IMR-90 (cell line): ENCODE measurements around the gene LFNG. TPM values are rescaled to one million over a fixed set of nuclear protein-coding genes. Genes with fewer than 3 reads are reported as not detected.

Experiments used
- ATAC-seq: fragments of 200-7000 bp; cut with Tn5 transposase; 2 replicates; pipeline ENCODE4 v1.9.1; 2020; ENCODE audit warnings: low read depth, mild to moderate bottlenecking, moderate library complexity
- BruUV-seq: library from RNA; stranded (reverse); fragments of 400-500 nt; replicated peaks from 2 replicates; lab custom pipeline; 2021; lab: Mats Ljungman, UMichigan
- CTCF ChIA-PET: fragments of 300-600 bp; formaldehyde crosslinking; extraction: SDS; loops from one replicate; lab custom pipeline; 2021; ENCODE audit warnings: antibody characterized with exemption; lab: Yijun Ruan, JAX
- POLR2A ChIA-PET: fragments of 300-600 bp; sonication (Branson Sonifier 250); formaldehyde crosslinking; loops from one replicate; lab custom pipeline; 2022; ENCODE audit warnings: antibody characterized with exemption; ENCODE audit not compliant: unreplicated experiment; lab: Charles Lee
- DNase-seq: peaks from one replicate; pipeline ENCODE4 v3.0.0; 2013
- H2AFZ ChIP-seq: replicated peaks from 2 replicates; pipeline ENCODE3; 2013; ENCODE audit warnings: low read length, mild to moderate bottlenecking; ENCODE audit not compliant: poor library complexity
- H2AK5ac ChIP-seq: 2 replicates; pipeline ENCODE4 v1.6.1; 2013; ENCODE audit warnings: low read depth, low read length, inconsistent platforms
- H2AK9ac ChIP-seq: replicated peaks from 2 replicates; pipeline ENCODE3; 2013; ENCODE audit warnings: mild to moderate bottlenecking, low read depth, low read length, moderate library complexity; ENCODE audit not compliant: poor library complexity
- H2BK120ac ChIP-seq: 2 replicates; pipeline ENCODE4 v1.6.1; 2013; ENCODE audit warnings: low read depth, low read length, inconsistent platforms
- H2BK15ac ChIP-seq: 3 replicates; pipeline ENCODE4 v1.6.1; 2013; ENCODE audit warnings: low read depth, low read length, inconsistent platforms
- H2BK20ac ChIP-seq: 2 replicates; pipeline ENCODE4 v1.6.1; 2013; ENCODE audit warnings: low read depth, mild to moderate bottlenecking, inconsistent platforms, low read length, moderate library complexity
- H2BK5ac ChIP-seq: 2 replicates; pipeline ENCODE4 v1.6.1; 2013; ENCODE audit warnings: mild to moderate bottlenecking, low read depth, low read length, inconsistent platforms; ENCODE audit not compliant: poor library complexity, severe bottlenecking
- H3K14ac ChIP-seq: replicated peaks from 2 replicates; pipeline ENCODE4 v1.6.1; 2013; ENCODE audit warnings: low read depth, low read length, inconsistent platforms
- H3K18ac ChIP-seq: 2 replicates; pipeline ENCODE4 v1.6.1; 2013; ENCODE audit warnings: low read depth, low read length, control low read depth
- H3K23ac ChIP-seq: 2 replicates; pipeline ENCODE4 v1.6.1; 2013; ENCODE audit warnings: low read depth, low read length, inconsistent platforms
- H3K27ac ChIP-seq: 2 replicates; pipeline ENCODE4 v1.5.1; 2013; ENCODE audit warnings: mild to moderate bottlenecking, control low read depth, low read length; ENCODE audit not compliant: insufficient read depth
- H3K27me3 ChIP-seq: 2 replicates; pipeline ENCODE4 v1.6.1; 2013; ENCODE audit warnings: low read length; ENCODE audit not compliant: control insufficient read depth, insufficient read depth
- H3K36me3 ChIP-seq: 2 replicates; pipeline ENCODE4 v1.6.1; 2013; ENCODE audit warnings: low read length, mixed read lengths; ENCODE audit not compliant: control insufficient read depth, insufficient read depth
- H3K4ac ChIP-seq: 2 replicates; pipeline ENCODE4 v1.6.1; 2013; ENCODE audit warnings: low read depth, low read length, inconsistent platforms
- H3K4me1 ChIP-seq: 2 replicates; pipeline ENCODE4 v1.6.1; 2013; ENCODE audit warnings: low read length, mixed read lengths; ENCODE audit not compliant: control insufficient read depth, insufficient read depth
- H3K4me2 ChIP-seq: 2 replicates; pipeline ENCODE4 v1.6.1; 2013; ENCODE audit warnings: low read depth, mild to moderate bottlenecking, control low read depth, low read length, moderate library complexity
- H3K4me3 ChIP-seq: 2 replicates; pipeline ENCODE4 v1.5.1; 2013; ENCODE audit warnings: low read depth, mild to moderate bottlenecking, control low read depth, low read length, moderate library complexity; ENCODE audit not compliant: insufficient read depth
- H3K56ac ChIP-seq: 2 replicates; pipeline ENCODE4 v1.6.1; 2013; ENCODE audit warnings: low read length, inconsistent platforms; ENCODE audit not compliant: insufficient read depth; ENCODE audit errors: extremely low read depth
- H3K79me1 ChIP-seq, 2 experiments: 2 replicates each; pipeline ENCODE4 v1.6.1; 2013; ENCODE audit warnings: low read length in 2 of 2, inconsistent platforms in 1 of 2, low read depth in 1 of 2
- H3K9ac ChIP-seq: 2 replicates; pipeline ENCODE4 v1.6.1; 2013; ENCODE audit warnings: low read depth, low read length, control low read depth
- H3K9me1 ChIP-seq: 2 replicates; pipeline ENCODE4 v1.6.1; 2013; ENCODE audit warnings: low read length, inconsistent platforms; ENCODE audit not compliant: insufficient read depth
- H3K9me3 ChIP-seq: 2 replicates; pipeline ENCODE4 v1.6.1; 2013; ENCODE audit warnings: low read length; ENCODE audit not compliant: control insufficient read depth, insufficient read depth
- H4K20me1 ChIP-seq: 2 replicates; pipeline ENCODE4 v1.6.1; 2013; ENCODE audit warnings: low read length, inconsistent platforms; ENCODE audit not compliant: insufficient read depth
- H4K5ac ChIP-seq: 2 replicates; pipeline ENCODE4 v1.6.1; 2013; ENCODE audit warnings: mild to moderate bottlenecking, low read depth, low read length, control low read depth
- H4K8ac ChIP-seq, 2 experiments: 2 replicates each; pipeline ENCODE4 v1.6.1; 2013; ENCODE audit warnings: low read depth in 2 of 2, low read length in 2 of 2, control low read depth in 1 of 2, inconsistent platforms in 1 of 2
- H4K91ac ChIP-seq: 2 replicates; pipeline ENCODE4 v1.6.1; 2013; ENCODE audit warnings: low read depth, low read length, inconsistent platforms; ENCODE audit not compliant: insufficient read depth
- CEBPB ChIP-seq: IDR thresholded peaks from 2 replicates; pipeline ENCODE4 v1.6.1; 2012; ENCODE audit warnings: low read depth, low read length, improper control_type of control experiment
- CHD1 ChIP-seq: IDR thresholded peaks from 2 replicates; pipeline ENCODE4 v1.6.1; 2012; ENCODE audit warnings: low read depth, low read length, improper control_type of control experiment
- MXI1 ChIP-seq: IDR thresholded peaks from 2 replicates; pipeline ENCODE4 v1.6.1; 2012; ENCODE audit warnings: low read depth, mild to moderate bottlenecking, low read length, moderate library complexity, borderline replicate concordance
- NFE2L2 ChIP-seq: fragments of 150-350 bp; IDR thresholded peaks from 2 replicates; pipeline ENCODE4 v1.6.1; 2016; ENCODE audit warnings: low read depth, mild to moderate bottlenecking, low read length
- POLR2A ChIP-seq: IDR thresholded peaks from 2 replicates; pipeline ENCODE4 v1.6.1; 2012; ENCODE audit warnings: mild to moderate bottlenecking, low read depth, low read length
- RCOR1 ChIP-seq: IDR thresholded peaks from 2 replicates; pipeline ENCODE4 v1.6.1; 2012; ENCODE audit warnings: mild to moderate bottlenecking, low read length, improper control_type of control experiment; ENCODE audit not compliant: insufficient replicate concordance
- RFX5 ChIP-seq: IDR thresholded peaks from 2 replicates; pipeline ENCODE4 v1.8.0; 2012; ENCODE audit warnings: low read depth, mild to moderate bottlenecking, low read length, moderate library complexity
- SMC3 ChIP-seq: fragments of 150-350 bp; IDR thresholded peaks from 2 replicates; pipeline ENCODE4 v1.6.1; 2016; ENCODE audit warnings: low read depth, mild to moderate bottlenecking, antibody characterized with exemption, low read length, moderate library complexity
- WGBS, 2 experiments: methylation state at CpG; one replicate each; pipeline versions ENCODE4 v1.1.5 to v1.1.7; 2013; ENCODE audit warnings: missing lambda C conversion rate in 2 of 2; ENCODE audit not compliant: insufficient read length in 1 of 2; ENCODE audit errors: extremely low coverage in 2 of 2; 5-methylcytosine and 5-hydroxymethylcytosine counted together
- dilution Hi-C: fragments of 300-500 bp; cut with HindIII; formaldehyde crosslinking; loops from one replicate; pipeline ENCODE4 v1.14.3; 2018; ENCODE audit warnings: low sequenced_read_pairs; ENCODE audit not compliant: unreplicated experiment
- in situ Hi-C: fragments of 300-500 bp; cut with MboI; formaldehyde crosslinking; loops from 3 replicates; pipeline ENCODE4 v1.14.3; 2019; ENCODE audit warnings: low sequenced_read_pairs, inconsistent platforms, mixed read lengths
- intact Hi-C: fragments of 100-400 bp; cut with micrococcal nuclease; formaldehyde crosslinking; loops from 2 replicates; pipeline ENCODE4 v1.10.0; 2022
- polyA plus RNA-seq, 3 experiments: library from polyadenylated mRNA; depleted of rRNA; stranded (reverse); fragments of >200 nt; gene quantifications; 2 replicates each; pipeline ENCODE4 v1.2.3, GENCODE V29; 2012; ENCODE audit warnings: low replicate concordance in 1 of 3
- total RNA-seq: library from RNA; depleted of rRNA; stranded (reverse); fragments of >200 nt; gene quantifications from 2 replicates; pipeline ENCODE4 v1.2.3, GENCODE V29; 2012
- TF ChIP-seq, protein P1 (sequence below): conservative IDR thresholded peaks from 2 replicates; pipeline ENCODE4 v1.5.1; 2012; ENCODE audit warnings: mild to moderate bottlenecking, low read depth, low read length, improper control_type of control experiment
- TF ChIP-seq, protein P2 (sequence below): fragments of 150-350 bp; IDR thresholded peaks from 2 replicates; pipeline ENCODE4 v1.6.1; 2016; ENCODE audit warnings: low read depth, mild to moderate bottlenecking, low read length, moderate library complexity, borderline replicate concordance

The LFNG gene
- total and polyA plus RNA-seq, 2 of the 4 experiments (the other 2 are of a cell fraction), result 1.8 to 5.1 TPM

DNA sequence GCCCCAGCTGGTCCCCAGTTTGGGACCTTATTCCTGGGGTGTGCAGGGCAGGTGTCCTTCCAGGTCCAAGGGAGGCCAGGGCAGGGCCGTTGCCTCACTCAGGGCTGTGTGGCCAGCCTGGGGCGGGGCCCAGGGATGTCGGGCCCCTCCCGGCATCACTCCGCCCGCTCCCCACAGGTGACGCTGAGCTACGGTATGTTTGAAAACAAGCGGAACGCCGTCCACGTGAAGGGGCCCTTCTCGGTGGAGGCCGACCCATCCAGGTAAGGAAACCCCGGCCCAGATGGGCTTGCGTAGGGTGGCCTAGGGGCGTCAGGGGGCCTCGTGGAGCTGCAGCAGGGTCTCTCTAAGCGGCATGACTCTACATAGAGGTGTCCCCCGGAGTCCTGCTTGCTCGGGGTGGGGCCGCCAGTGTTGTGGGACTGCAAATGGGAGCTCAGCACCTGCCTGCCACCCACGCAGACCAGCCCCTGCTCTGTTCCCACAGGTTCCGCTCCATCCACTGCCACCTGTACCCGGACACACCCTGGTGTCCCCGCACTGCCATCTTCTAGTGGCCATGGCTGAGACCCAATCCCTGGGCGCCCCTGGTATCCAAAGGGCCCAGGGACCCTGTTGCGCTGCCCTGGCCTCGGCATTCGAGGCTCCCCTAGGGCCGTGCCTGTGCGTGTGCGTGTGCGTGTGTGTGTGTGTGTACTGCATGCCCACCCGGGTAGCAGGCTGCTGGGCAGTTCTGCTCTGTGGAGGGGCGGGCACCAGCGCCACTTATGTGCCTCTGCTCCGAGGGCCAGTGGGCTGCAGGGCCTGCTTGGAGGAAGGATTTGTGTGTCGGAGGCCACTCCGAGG, 7.3 kb downstream of the LFNG start (continued):
- TF ChIP-seq RFX5 (no peak), POLR2A (no peak)

DNA sequence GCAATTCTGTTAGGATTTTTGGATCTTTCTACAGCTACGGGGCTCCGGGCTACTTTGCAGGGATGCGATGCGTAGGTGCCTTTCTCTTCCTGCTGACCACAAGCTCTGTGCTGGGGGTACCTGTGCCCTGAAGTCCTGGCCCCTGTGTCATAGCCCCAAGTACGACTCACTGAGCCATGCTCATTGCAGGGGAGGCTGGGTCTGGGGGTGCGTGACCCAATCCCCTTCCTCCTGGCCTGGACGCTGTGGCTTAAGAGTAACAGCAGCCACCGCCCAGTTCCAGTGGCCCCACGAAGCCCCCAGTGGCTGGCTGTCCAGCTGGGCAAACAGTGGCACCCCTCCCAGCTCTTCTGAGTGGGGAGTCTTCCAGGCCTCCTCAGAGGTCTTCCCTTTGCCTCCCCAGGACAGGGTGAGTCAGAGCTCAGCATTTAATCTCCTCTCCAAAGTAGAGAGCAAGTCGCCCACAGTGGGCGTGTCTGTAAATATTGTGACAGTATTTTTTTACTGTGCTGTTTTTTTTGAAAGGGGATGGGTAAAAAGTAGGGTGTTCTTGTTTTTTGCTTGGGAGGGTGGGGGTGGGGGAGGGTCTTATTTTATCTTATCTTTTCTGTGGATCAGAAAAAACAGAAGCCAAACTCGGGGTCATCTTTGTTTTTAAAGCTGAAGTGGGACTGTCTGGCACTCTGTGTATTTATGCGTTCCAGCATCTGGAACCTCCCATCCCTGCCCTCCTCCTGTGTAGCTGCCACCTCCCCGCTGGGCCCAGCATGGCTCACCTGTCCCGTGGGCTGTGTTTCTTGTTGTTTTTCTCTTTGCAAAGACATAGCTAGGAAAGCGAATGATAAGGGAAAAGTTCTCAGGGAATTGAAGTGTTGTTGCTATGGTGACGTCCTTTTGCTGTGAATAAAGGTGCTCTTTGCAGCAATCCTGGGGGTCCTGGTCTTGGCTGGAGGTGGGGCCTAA, 8.2 kb downstream of the LFNG start:
- Histone ChIP-seq H3K79me1 (peaks cover 0 to 6% of the 10 kb centered on the region in 2 experiments; a peak in 1 of 4 replicates), H3K4me1 (peaks cover 36% of the 10 kb centered on the region), H4K91ac (peak overlapping the region; percentile 63; the same call in 1 of the 2 replicates), H3K9me3 (no peaks in the 10 kb centered on the region), H3K4ac (peak overlapping the region; percentile 62; the same call in 1 of the 2 replicates), H3K4me2 (no peak overlapping the region), H4K20me1 (no peaks in the 10 kb centered on the region), H3K56ac (no peak overlapping the region), H3K9me1 (no peaks in the 10 kb centered on the region), H2AFZ (peak overlapping the region; percentile 34), H3K9ac (no peak overlapping the region), H3K18ac (no peak overlapping the region; the same call in 1 of the 2 replicates), H3K4me3 (no peak overlapping the region), H2BK20ac (no peak overlapping the region), H2AK9ac (peak overlapping the region; percentile 74), H3K27ac (no peak overlapping the region), H2BK5ac (peak overlapping the region; percentile 23), H3K27me3 (no peaks in the 10 kb centered on the region), H2AK5ac (peak overlapping the region; percentile 85; the same call in 1 of the 2 replicates), H2BK15ac (peak overlapping the region; percentile 29; the same call in 1 of the 3 replicates), H4K8ac (peak overlapping the region in 1 of 2 experiments; percentile 70; a peak in 1 of 4 replicates), H3K14ac (no peak overlapping the region), H4K5ac (no peak overlapping the region), H3K23ac (no peak overlapping the region), H3K36me3 (no peaks in the 10 kb centered on the region), H2BK120ac (peak overlapping the region; percentile 73)
- DNase-seq (peak; percentile 66), ATAC-seq (peak; percentile 67)
- in situ Hi-C loops (no loop called here), intact Hi-C loops (no loop called here), dilution Hi-C loops (no loop called here)
- CTCF ChIA-PET, result interaction anchor here (0.6 kb wide), 1 partner anchor 1191 kb away, joined by 3 read pairs; no protein-coding TSS in a partner anchor
- WGBS, 2 experiments, result 100% methylated on average over 3 of the region's 17 CpGs; no CpG with 5 or more reads in 1 of the 2 experiments
- POLR2A ChIA-PET, result no interaction called here
- no TSS peak for BruUV-seq
- TF ChIP-seq CEBPB, result no peak
- TF ChIP-seq, protein P1, sequence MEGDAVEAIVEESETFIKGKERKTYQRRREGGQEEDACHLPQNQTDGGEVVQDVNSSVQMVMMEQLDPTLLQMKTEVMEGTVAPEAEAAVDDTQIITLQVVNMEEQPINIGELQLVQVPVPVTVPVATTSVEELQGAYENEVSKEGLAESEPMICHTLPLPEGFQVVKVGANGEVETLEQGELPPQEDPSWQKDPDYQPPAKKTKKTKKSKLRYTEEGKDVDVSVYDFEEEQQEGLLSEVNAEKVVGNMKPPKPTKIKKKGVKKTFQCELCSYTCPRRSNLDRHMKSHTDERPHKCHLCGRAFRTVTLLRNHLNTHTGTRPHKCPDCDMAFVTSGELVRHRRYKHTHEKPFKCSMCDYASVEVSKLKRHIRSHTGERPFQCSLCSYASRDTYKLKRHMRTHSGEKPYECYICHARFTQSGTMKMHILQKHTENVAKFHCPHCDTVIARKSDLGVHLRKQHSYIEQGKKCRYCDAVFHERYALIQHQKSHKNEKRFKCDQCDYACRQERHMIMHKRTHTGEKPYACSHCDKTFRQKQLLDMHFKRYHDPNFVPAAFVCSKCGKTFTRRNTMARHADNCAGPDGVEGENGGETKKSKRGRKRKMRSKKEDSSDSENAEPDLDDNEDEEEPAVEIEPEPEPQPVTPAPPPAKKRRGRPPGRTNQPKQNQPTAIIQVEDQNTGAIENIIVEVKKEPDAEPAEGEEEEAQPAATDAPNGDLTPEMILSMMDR, result no peak
- TF ChIP-seq RFX5, result no peak
- no peak for TF ChIP-seq SMC3
- no peak for TF ChIP-seq RCOR1
- TF ChIP-seq MXI1, result no peak
- TF ChIP-seq, protein P2, sequence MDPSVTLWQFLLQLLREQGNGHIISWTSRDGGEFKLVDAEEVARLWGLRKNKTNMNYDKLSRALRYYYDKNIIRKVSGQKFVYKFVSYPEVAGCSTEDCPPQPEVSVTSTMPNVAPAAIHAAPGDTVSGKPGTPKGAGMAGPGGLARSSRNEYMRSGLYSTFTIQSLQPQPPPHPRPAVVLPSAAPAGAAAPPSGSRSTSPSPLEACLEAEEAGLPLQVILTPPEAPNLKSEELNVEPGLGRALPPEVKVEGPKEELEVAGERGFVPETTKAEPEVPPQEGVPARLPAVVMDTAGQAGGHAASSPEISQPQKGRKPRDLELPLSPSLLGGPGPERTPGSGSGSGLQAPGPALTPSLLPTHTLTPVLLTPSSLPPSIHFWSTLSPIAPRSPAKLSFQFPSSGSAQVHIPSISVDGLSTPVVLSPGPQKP, result no peak
- TF ChIP-seq NFE2L2, result no peak
- TF ChIP-seq CHD1, result no peak
